GM13977 (cell line): ENCODE data around the gene TBL1XR1.

Experiments used
- DNase-seq: peaks from one replicate; pipeline ENCODE4 v3.0.0; 2012; ENCODE audit warnings: low spot score
- CTCF ChIP-seq: IDR thresholded peaks from 2 replicates; pipeline ENCODE4 v1.5.1; 2012; ENCODE audit warnings: mild to moderate bottlenecking, control low read depth; ENCODE audit not compliant: insufficient read depth; ENCODE audit errors: extremely low read depth, missing control alignments
- in situ Hi-C: fragments of 300-500 bp; cut with MboI; formaldehyde crosslinking; loops from one replicate; pipeline ENCODE4 v1.12.0; 2022; ENCODE audit warnings: low sequenced_read_pairs, low pct_unique_long_range_greater_than_20kb, mixed read lengths, inconsistent platforms; ENCODE audit not compliant: unreplicated experiment

Gene TBL1XR1

GRCh38 chr3:177071496-177072156 lies 125.7 kb downstream of the TBL1XR1 start:
- no peak for TF ChIP-seq CTCF
- in situ Hi-C loops = no loop called here
- DNase-seq = no peak

DNA sequence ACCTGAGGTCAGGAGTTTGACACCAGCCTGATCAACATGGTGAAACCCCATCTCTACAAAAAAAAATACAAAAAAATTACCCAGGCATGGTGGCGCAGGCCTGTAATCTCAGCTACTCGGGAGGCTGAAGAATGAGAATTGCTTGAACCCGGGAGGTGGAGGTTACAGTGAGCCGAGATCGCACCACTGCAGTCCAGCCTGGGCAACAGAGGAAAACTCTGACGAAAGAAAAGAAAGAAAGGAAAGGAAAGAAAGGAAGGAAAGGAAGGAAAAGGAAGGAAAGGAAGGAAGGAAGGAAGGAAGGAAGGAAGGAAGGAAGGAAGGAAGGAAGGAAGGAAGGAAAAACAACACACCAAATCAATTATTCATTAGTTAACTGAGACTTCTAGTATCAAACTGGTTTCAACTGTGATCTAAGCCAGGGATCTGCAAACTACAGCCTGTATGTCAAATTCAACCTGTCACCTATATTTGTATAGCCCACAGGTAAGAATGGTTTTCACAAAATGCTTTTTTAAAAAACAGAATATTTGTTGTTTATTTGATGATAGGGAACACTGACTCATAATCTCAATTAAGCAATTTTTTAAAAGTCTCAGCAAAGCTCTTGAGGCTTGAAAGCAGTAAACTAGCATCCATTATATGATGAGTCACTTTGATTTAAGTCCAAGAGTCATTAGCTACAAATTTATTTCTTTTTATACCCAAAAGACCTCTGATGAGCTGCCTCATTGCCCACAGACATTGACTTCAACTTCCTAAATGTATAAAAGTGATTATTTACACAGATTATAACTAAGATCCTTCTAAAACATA lies 127.6 kb downstream of the TBL1XR1 start:
- DNase-seq = no peak
- in situ Hi-C loops = no loop called here
- TF ChIP-seq CTCF = no peak

DNA sequence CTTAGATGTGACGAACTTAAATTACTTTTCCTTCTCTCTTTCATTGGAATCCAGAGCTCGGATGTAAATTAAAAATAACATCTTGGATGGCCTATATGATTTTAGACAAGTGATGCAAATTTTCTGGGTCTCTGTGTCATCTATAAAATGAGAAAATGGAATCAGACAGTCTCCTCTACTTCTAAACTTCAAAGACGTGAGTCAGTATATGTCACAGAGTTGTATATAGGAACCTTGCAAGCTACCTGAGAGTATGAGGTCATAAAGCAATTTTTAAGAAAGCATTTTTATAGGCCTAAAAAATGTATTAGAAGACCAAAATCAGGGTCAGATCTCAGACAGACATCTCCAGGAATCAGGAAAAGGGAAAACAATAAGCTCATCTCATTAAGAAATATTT lies 128.3 kb downstream of the TBL1XR1 start:
- in situ Hi-C loops = no loop called here
- DNase-seq = no peak
- TF ChIP-seq CTCF = no peak

- in situ Hi-C loops = no loop called here
- no peak for DNase-seq
- no peak for TF ChIP-seq CTCF
These were observed 131.2 kb downstream of the TBL1XR1 start for GRCh38 chr3:177066068-177066467.

DNA sequence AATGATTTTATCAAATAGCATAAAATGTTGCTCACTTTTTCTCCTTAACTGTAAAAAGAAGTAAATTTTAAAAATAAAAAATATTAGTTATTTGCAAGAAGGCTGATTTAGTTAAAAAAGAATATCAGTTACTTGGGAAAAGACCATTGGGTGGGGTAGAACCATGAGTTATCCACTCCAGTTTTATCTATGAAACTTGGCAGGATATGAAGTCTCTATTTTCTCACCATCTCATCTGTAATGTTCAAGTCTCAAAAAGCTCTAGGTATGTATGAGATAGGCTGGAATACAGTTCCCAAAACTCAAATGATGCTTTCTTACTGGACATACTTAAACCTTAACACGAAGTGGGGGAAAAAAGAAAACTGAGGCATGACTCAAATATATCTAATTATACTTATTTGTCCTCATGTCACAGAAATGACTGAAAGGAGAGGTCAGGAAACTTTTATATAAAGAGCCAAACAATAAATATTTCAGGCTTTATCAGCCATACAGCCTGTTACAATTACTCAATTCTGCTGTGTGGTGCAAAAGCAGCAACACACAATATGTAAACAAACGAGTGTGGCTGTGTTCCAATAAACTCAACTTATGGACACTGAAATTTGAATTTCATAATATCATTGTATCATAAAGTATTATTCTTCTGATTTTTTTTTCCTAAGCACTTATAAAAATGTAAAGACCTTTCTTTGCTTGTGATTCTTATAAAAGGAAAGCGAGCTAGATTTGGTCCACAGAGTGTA lies 131.8 kb downstream of the TBL1XR1 start:
- in situ Hi-C loops = no loop called here
- no peak for TF ChIP-seq CTCF
- no peak for DNase-seq

- no peak for TF ChIP-seq CTCF
- no peak for DNase-seq
- in situ Hi-C loops = no loop called here
These were observed 135.1 kb downstream of the TBL1XR1 start for GRCh38 chr3:177062052-177062732.
